ENCODE measurements around the gene OSBPL10.

The OSBPL10 gene

DNA sequence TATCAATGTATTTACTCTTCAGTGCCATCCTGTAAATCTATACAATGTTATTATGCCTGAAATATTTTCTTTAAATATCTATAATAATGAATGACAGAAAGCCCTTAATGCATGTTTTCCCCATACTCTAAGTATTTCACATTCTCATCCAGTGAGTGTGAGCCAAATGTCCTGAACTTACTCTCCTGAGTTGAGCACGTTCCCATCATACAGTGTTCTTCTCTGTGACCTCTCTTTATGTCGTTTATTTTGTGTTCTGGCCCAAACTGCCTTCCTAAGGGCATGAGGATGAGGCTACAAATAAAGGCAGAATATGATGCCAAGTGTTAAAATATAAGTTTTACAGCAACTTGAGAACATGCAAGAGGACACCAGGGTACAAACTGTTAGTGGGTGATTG is 3.3 kb downstream of the OSBPL10 start:
- Histone ChIP-seq H3K4ac (ENCODE audit: low read depth in 1 of 2, low read length in 2 of 2) (no peak overlapping the region), H2AK5ac (ENCODE audit: low read length, severe bottlenecking) (no peak overlapping the region), H4K91ac (ENCODE audit: low read length) (no peak overlapping the region), H3K4me2 (ENCODE audit: low read length, poor library complexity, severe bottlenecking) (no peak overlapping the region), H2BK120ac (ENCODE audit: low read depth, low read length) (no peak overlapping the region), H3K14ac (ENCODE audit: low read length in 2 of 2) (no peak overlapping the region), H3K4me3 (ENCODE audit: insufficient read depth in 1 of 2, low read depth in 1 of 2, low read length in 2 of 2) (no peak overlapping the region), H4K8ac (ENCODE audit: low read length) (no peak overlapping the region), H3K79me1 (replicated peaks; ENCODE audit: low read length, poor library complexity, severe bottlenecking) (peaks cover 27% of the 10 kb centered on the region), H2AFZ (ENCODE audit: low read depth, low read length) (no peak overlapping the region), H3K23ac (ENCODE audit: low read length in 2 of 2) (no peak overlapping the region), H3K4me1 (ENCODE audit: control insufficient read depth, insufficient read depth, low read depth, low read length) (peaks cover 8% of the 10 kb centered on the region), H2BK5ac (ENCODE audit: low read depth, low read length, poor library complexity, severe bottlenecking) (no peak overlapping the region), H3K27ac (ENCODE audit: low read length, poor library complexity, severe bottlenecking) (no peak overlapping the region), H3K9me3 (ENCODE audit: control insufficient read depth, low read length) (no peaks in the 10 kb centered on the region), H3K18ac (ENCODE audit: low read depth in 1 of 2, low read length in 2 of 2) (no peak overlapping the region), H3K27me3 (ENCODE audit: control insufficient read depth in 1 of 2, insufficient read depth in 1 of 2, low read length in 2 of 2) (peaks cover 0 to 4% of the 10 kb centered on the region in 2 experiments), H3K9ac (ENCODE audit: low read length) (no peak overlapping the region), H2BK12ac (ENCODE audit: low read length in 2 of 2) (no peak overlapping the region), H3K36me3 (ENCODE audit: control insufficient read depth in 1 of 2, insufficient read depth in 2 of 2, low read depth in 1 of 2, low read length in 2 of 2) (no peaks in the 10 kb centered on the region), H2BK15ac (ENCODE audit: low read depth, poor library complexity, severe bottlenecking) (no peak overlapping the region)
- WGBS: 91% methylated on average over 2 of the region's 2 CpGs
- DNase-seq: no peak

DNA sequence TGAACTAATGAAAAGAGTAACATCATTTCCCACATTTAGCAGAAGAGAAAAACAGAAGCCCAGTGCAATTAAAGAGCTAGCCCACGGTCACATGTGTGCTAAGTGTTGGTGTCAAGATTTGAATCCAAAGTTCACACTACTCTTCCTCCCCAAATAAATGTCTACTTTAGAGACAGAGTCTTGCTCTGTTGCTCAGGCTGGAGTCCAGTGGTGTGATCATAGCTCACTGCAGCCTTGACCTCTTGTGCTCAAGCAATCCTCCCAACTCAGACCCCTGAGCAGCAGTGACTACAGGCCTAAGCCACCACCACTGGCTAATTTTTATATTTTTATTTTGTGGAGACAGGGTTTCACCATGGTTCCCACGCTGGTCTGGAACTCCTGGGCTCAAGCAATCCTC is 4.8 kb downstream of the OSBPL10 start:
- no peak overlapping the region for H2BK120ac ChIP-seq (ENCODE audit: low read depth, low read length)
- no peak overlapping the region for H4K8ac ChIP-seq (ENCODE audit: low read length)
- no peaks in the 10 kb centered on the region for H3K36me3 ChIP-seq (ENCODE audit: control insufficient read depth in 1 of 2, insufficient read depth in 2 of 2, low read depth in 1 of 2, low read length in 2 of 2)
- H3K14ac ChIP-seq (ENCODE audit: low read length in 2 of 2): no peak overlapping the region
- peaks cover 2% of the 10 kb centered on the region for H3K4me1 ChIP-seq (ENCODE audit: control insufficient read depth, insufficient read depth, low read depth, low read length)
- peak overlapping the region in 1 of 2 experiments; percentile 42 for H3K23ac ChIP-seq (ENCODE audit: low read length in 2 of 2)
- 100% methylated on average over 2 of the region's 2 CpGs for WGBS
- no peak overlapping the region for H2BK12ac ChIP-seq (ENCODE audit: low read length in 2 of 2)
- H4K91ac ChIP-seq (ENCODE audit: low read length): no peak overlapping the region
- no peak overlapping the region for H2AK5ac ChIP-seq (ENCODE audit: low read length, severe bottlenecking)
- H2BK15ac ChIP-seq (ENCODE audit: low read depth, poor library complexity, severe bottlenecking): no peak overlapping the region
- H3K79me1 ChIP-seq (replicated peaks; ENCODE audit: low read length, poor library complexity, severe bottlenecking): peaks cover 36% of the 10 kb centered on the region
- peaks cover 0 to 4% of the 10 kb centered on the region in 2 experiments for H3K27me3 ChIP-seq (ENCODE audit: control insufficient read depth in 1 of 2, insufficient read depth in 1 of 2, low read length in 2 of 2)
- H3K4ac ChIP-seq (ENCODE audit: low read depth in 1 of 2, low read length in 2 of 2): no peak overlapping the region
- DNase-seq: no peak
- H3K9ac ChIP-seq (ENCODE audit: low read length): no peak overlapping the region
- H2BK5ac ChIP-seq (ENCODE audit: low read depth, low read length, poor library complexity, severe bottlenecking): no peak overlapping the region
- H3K9me3 ChIP-seq (ENCODE audit: control insufficient read depth, low read length): no peaks in the 10 kb centered on the region
- no peak overlapping the region for H3K27ac ChIP-seq (ENCODE audit: low read length, poor library complexity, severe bottlenecking)
- H3K4me3 ChIP-seq (ENCODE audit: insufficient read depth in 1 of 2, low read depth in 1 of 2, low read length in 2 of 2): no peak overlapping the region
- no peak overlapping the region for H2AFZ ChIP-seq (ENCODE audit: low read depth, low read length)
- H3K18ac ChIP-seq (ENCODE audit: low read depth in 1 of 2, low read length in 2 of 2): no peak overlapping the region
- no peak overlapping the region for H3K4me2 ChIP-seq (ENCODE audit: low read length, poor library complexity, severe bottlenecking)

DNA sequence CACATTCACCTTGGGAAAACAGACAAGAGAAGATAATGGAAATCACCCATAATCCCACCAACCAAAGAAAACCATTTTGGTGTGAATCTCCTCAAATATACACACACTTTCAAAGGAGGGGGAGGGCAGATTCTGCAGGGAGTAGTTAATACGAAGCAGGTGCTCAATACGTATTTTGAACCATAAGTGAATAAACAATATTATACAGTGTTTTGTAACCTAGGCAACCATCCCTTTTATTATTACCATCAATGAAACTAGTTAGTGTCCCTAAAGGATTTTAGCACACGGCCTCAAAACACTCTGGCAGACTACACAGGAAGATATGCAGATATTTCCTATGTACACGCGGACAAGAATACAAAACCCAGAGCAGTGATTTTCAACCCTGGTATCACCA is 6.1 kb downstream of the OSBPL10 start:
- H3K36me3 ChIP-seq (ENCODE audit: control insufficient read depth in 1 of 2, insufficient read depth in 2 of 2, low read depth in 1 of 2, low read length in 2 of 2): no peaks in the 10 kb centered on the region
- H3K14ac ChIP-seq (ENCODE audit: low read length in 2 of 2): no peak overlapping the region
- no peak overlapping the region for H3K9ac ChIP-seq (ENCODE audit: low read length)
- H2BK15ac ChIP-seq (ENCODE audit: low read depth, poor library complexity, severe bottlenecking): no peak overlapping the region
- no peak overlapping the region for H4K8ac ChIP-seq (ENCODE audit: low read length)
- H4K91ac ChIP-seq (ENCODE audit: low read length): no peak overlapping the region
- no peak overlapping the region for H3K4me2 ChIP-seq (ENCODE audit: low read length, poor library complexity, severe bottlenecking)
- H3K23ac ChIP-seq (ENCODE audit: low read length in 2 of 2): no peak overlapping the region
- H2BK5ac ChIP-seq (ENCODE audit: low read depth, low read length, poor library complexity, severe bottlenecking): no peak overlapping the region
- H2BK12ac ChIP-seq (ENCODE audit: low read length in 2 of 2): no peak overlapping the region
- no peak for DNase-seq
- H3K79me1 ChIP-seq (replicated peaks; ENCODE audit: low read length, poor library complexity, severe bottlenecking): peaks cover 43% of the 10 kb centered on the region
- H3K27ac ChIP-seq (ENCODE audit: low read length, poor library complexity, severe bottlenecking): no peak overlapping the region
- no peak overlapping the region for H3K4me3 ChIP-seq (ENCODE audit: insufficient read depth in 1 of 2, low read depth in 1 of 2, low read length in 2 of 2)
- no peak overlapping the region for H3K4ac ChIP-seq (ENCODE audit: low read depth in 1 of 2, low read length in 2 of 2)
- WGBS: 93% methylated on average over 3 of the region's 5 CpGs
- H3K18ac ChIP-seq (ENCODE audit: low read depth in 1 of 2, low read length in 2 of 2): no peak overlapping the region
- no peak overlapping the region for H2BK120ac ChIP-seq (ENCODE audit: low read depth, low read length)
- no peak overlapping the region for H2AFZ ChIP-seq (ENCODE audit: low read depth, low read length)
- no peaks in the 10 kb centered on the region for H3K9me3 ChIP-seq (ENCODE audit: control insufficient read depth, low read length)
- H3K4me1 ChIP-seq (ENCODE audit: control insufficient read depth, insufficient read depth, low read depth, low read length): peaks cover 5% of the 10 kb centered on the region
- H2AK5ac ChIP-seq (ENCODE audit: low read length, severe bottlenecking): no peak overlapping the region
- peaks cover 0 to 8% of the 10 kb centered on the region in 2 experiments for H3K27me3 ChIP-seq (ENCODE audit: control insufficient read depth in 1 of 2, insufficient read depth in 1 of 2, low read length in 2 of 2)

DNA sequence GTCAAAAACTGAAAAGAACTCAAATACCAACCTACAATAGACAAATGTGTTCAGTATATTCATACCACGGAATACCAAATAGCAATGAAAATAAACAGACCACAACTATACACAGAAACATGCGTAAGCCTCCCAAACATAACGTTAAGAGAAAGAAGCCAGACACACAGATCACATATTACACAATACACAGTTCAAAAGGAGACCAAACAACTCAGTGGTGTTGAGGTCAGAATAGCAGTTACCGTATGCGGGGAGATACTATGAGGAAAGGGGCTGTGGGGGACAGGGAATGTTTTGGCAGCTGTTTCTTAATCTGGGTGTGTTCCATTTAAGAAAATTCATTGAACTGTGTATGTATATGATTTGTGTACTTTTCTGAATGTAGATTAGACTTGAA is 6.6 kb downstream of the OSBPL10 start:
- H3K9me3 ChIP-seq (ENCODE audit: control insufficient read depth, low read length): no peaks in the 10 kb centered on the region
- H3K4me3 ChIP-seq (ENCODE audit: insufficient read depth in 1 of 2, low read depth in 1 of 2, low read length in 2 of 2): no peak overlapping the region
- no peak overlapping the region for H2BK5ac ChIP-seq (ENCODE audit: low read depth, low read length, poor library complexity, severe bottlenecking)
- no peak overlapping the region for H2AK5ac ChIP-seq (ENCODE audit: low read length, severe bottlenecking)
- H4K91ac ChIP-seq (ENCODE audit: low read length): no peak overlapping the region
- H3K23ac ChIP-seq (ENCODE audit: low read length in 2 of 2): no peak overlapping the region
- H2BK15ac ChIP-seq (ENCODE audit: low read depth, poor library complexity, severe bottlenecking): no peak overlapping the region
- peaks cover 4% of the 10 kb centered on the region for H3K4me1 ChIP-seq (ENCODE audit: control insufficient read depth, insufficient read depth, low read depth, low read length)
- H3K79me1 ChIP-seq (replicated peaks; ENCODE audit: low read length, poor library complexity, severe bottlenecking): peaks cover 41% of the 10 kb centered on the region
- H3K9ac ChIP-seq (ENCODE audit: low read length): no peak overlapping the region
- DNase-seq: peak; percentile 94
- no peaks in the 10 kb centered on the region for H3K36me3 ChIP-seq (ENCODE audit: control insufficient read depth in 1 of 2, insufficient read depth in 2 of 2, low read depth in 1 of 2, low read length in 2 of 2)
- H2BK12ac ChIP-seq (ENCODE audit: low read length in 2 of 2): no peak overlapping the region
- no peak overlapping the region for H2BK120ac ChIP-seq (ENCODE audit: low read depth, low read length)
- 6% methylated on average over 5 of the region's 5 CpGs for WGBS
- H3K4me2 ChIP-seq (ENCODE audit: low read length, poor library complexity, severe bottlenecking): no peak overlapping the region
- H3K27ac ChIP-seq (ENCODE audit: low read length, poor library complexity, severe bottlenecking): no peak overlapping the region
- H3K27me3 ChIP-seq (ENCODE audit: control insufficient read depth in 1 of 2, insufficient read depth in 1 of 2, low read length in 2 of 2): peaks cover 0 to 8% of the 10 kb centered on the region in 2 experiments
- no peak overlapping the region for H3K4ac ChIP-seq (ENCODE audit: low read depth in 1 of 2, low read length in 2 of 2)
- H2AFZ ChIP-seq (ENCODE audit: low read depth, low read length): no peak overlapping the region
- H3K14ac ChIP-seq (ENCODE audit: low read length in 2 of 2): no peak overlapping the region
- no peak overlapping the region for H4K8ac ChIP-seq (ENCODE audit: low read length)
- H3K18ac ChIP-seq (ENCODE audit: low read depth in 1 of 2, low read length in 2 of 2): no peak overlapping the region
